GM19239 (cell line): Measurements from ENCODE around the gene BAG1.

ENCODE experiments used
- DNase-seq: peaks from one replicate; pipeline ENCODE4 v3.0.0; 2011; ENCODE audit warnings: low spot score; ENCODE audit not compliant: insufficient read length
- FAIRE-seq: peaks from 2 replicates; lab custom pipeline; 2011; peaks lifted over from hg19 to GRCh38; lab: Jason Lieb, UNC

BAG1 gene

DNA sequence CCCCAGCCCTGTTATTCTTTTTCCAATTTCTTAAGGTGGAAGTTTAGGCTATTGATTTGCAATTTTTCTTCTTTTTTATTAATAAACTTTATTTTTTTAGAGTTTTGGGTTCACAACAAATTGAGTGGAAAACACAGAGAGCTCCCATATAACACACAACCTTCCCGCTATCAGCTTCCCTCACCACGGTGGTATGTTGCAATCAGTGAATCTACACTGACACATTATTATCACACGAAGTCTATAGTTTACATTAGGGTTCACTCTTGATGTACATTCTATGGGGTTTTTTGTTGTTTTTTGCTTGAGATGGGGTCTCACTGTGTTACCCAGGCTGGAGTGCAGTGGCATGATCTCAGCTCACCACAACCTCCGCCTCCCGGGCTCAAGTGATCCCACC lies 21.0 kb upstream of the BAG1 start:
- DNase-seq (no peak), FAIRE-seq (no peak)

DNA sequence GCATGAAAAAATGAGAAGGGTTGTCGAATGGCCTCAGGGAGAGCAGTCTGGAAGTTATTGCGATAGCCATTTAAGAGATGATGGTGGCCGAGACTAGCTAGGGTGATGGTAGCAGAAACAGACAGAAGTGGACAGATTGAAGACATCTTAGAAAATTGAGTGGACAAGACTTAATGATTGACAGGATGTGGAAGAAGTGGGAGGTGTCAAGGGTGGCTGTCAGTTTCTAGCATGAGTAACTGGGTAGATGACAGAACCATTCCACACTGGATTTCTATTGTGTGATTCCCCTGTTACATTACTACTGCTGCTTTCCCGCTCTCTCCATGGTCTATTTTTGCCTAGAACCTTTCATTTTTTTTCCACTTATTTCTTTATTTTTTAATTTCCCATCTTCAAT lies 13.0 kb upstream of the BAG1 start:
- no peak for DNase-seq
- no peak for FAIRE-seq

DNA sequence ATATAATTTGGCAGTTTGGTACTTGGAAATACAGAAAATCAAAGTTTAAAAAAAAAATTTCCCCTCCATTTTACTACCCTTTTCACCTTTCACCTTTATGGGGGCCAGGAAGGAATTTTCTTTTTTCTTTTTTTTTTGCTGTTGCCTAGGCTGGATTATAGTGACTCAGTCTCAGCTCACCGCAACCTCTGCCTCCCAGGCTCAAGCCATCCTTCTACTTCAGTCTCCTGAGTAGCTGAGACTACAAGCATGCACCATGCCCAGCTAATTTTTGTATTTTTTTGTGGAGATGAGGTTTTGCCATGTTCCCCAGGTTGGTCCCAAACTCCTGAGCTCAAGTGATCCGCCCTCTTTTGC lies 9.4 kb upstream of the BAG1 start:
- no peak for DNase-seq
- no peak for FAIRE-seq

DNA sequence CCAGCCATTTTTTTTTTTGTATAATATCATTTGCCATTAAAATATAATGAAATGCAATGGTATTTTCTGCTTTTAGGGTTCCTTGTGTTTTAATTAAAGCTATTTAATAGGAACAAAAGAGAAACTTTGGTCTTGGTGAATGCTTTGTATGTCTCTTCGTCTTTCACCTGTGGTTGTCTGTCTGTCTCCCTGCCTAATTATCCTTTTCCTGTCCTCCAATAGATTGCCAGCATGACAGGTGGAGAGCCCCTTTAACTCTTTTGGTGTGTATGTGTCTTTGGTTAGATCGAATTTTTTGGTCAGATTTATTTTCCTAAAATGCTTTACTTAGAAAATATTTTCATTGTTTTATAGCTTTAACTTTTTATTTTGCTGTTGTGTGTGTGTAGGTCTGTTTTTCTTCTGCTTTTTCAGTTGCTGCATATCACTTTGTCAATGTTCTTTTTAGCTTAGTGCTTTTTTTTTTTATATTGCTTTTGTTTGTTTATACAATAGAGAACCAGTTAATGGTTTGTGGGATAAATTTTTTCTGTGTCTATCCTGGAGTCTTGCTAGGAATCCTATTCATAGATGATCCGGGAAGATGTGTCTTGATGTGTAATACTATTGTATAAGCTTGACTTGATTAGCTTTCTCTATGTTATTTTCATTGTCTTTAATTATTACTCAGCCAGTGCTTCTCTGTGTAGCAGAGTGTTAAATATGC lies 8.9 kb upstream of the BAG1 start:
- FAIRE-seq (no peak), DNase-seq (no peak)

DNA sequence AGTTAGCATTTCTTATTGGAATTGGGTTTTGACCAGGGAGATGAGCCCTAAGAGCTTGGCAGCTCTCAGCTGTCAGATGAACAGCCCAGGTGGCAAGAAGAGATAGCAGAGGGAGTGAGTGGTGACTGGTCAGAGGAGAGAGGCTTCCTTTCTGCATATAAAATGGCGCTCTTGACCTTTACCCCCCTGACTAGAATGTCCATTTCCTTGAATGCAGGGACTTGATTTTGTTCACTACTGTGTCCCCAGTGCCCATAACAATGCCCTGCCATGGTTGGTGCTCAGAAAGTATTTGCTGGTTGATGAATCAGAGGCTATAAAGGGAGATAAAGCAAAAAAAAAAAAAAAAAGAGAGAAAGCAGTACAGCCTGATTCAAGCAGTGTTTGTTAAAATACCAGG lies 7.6 kb upstream of the BAG1 start:
- no peak for FAIRE-seq
- DNase-seq, result no peak

DNA sequence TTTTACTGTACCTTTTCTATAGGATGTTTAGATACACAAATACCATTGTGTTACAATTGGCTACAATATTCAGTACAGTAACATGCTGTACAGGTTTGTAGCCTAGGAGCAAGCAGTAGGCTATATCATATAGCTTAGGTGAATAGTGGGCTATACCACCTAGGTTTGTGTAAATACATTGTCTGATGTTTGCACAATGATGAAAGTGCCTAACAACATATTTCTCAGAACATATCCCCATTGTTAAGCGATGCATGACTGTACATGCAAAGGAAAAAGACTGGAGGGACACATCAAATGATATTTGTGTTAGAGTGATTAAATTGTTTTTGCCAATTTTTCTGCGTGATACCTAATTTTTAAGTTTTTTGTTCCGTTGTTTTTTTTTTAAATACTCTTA lies 5.6 kb upstream of the BAG1 start:
- FAIRE-seq (no peak), DNase-seq (no peak)

DNA sequence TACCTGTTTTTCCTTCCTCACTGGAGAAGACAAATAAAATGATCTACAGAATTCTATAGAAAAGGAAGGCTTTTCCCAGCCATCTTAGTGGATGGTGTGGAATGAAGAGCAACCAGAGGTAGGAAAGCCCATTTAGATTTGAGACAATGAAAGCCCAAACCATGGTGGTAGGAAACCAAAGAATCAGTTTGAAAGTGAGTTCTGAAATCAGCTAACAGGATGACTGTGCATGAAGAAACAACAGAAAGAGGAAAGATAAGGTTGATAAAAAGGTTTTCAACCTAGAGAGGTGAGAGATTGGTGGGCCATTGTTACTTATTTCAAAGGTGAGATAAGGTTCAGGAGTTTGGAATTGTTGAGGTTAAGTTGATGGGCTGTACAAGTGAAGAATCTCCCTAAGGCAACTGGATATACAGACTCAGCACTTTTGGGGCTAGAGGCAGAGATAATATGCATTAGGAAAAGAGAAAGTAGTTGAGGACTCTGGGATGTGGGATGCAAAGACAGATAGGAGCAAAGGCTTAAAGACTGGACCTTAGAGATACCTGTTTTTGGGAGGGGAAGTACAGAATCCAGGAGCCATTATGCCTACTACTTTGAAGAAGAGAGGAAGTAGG lies 2.8 kb upstream of the BAG1 start:
- DNase-seq, result no peak
- FAIRE-seq, result no peak

DNA sequence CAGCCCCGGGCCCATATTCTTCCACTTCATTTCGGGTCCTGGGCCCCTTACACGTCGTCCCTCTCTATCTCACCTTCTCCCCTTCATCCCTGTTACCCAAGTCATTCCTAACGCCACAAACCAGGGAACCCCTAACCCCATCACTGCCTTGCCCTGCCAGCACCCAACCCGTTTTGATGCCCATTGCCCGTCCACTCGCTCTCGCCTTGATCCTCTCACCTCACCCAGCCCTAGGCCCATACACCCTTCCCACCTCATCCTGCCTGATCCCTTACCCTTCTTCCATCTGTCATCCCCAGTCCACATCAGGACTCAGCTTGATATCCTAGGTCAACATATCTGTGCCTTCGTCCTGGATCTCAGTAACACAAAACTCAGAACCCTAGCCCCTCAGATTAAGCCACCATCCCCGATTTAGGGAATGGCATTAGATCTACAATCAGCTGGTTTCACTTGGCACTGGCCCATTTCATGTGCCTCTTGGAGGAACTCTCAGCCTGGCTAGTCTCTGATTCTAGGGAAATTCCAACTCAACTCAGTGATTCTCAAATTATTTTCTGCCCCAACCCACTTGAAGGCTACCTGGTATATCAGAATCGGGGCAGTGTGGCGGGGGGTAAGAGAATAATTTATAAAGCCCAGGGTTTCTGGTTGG lies 830 bp upstream of the BAG1 start:
- no peak for DNase-seq
- peak; percentile 40 for FAIRE-seq

DNA sequence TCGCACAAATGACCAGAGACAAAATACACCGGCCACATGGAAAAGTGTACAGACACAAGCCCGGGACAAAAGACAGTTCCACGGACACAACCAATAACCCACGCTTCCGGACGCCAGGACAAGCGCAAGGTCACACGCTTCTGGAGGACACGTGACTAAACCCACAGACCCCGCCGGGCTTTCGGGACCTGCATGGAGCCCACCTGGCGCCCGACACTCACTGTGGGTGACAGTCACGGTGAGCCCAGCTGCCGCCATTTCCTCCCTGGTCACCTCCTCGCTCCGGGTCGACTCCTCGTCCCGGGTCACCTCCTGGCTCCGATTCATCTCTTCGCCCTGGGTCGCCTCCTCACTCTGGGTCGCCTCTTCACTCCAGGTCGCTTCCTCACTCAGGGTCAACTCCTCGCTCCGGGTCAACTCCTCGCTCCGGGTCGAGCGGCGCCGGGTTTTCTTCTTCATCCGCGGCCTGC lies 470 bp downstream of the BAG1 start:
- DNase-seq, result no peak
- peak; percentile 81 for FAIRE-seq

DNA sequence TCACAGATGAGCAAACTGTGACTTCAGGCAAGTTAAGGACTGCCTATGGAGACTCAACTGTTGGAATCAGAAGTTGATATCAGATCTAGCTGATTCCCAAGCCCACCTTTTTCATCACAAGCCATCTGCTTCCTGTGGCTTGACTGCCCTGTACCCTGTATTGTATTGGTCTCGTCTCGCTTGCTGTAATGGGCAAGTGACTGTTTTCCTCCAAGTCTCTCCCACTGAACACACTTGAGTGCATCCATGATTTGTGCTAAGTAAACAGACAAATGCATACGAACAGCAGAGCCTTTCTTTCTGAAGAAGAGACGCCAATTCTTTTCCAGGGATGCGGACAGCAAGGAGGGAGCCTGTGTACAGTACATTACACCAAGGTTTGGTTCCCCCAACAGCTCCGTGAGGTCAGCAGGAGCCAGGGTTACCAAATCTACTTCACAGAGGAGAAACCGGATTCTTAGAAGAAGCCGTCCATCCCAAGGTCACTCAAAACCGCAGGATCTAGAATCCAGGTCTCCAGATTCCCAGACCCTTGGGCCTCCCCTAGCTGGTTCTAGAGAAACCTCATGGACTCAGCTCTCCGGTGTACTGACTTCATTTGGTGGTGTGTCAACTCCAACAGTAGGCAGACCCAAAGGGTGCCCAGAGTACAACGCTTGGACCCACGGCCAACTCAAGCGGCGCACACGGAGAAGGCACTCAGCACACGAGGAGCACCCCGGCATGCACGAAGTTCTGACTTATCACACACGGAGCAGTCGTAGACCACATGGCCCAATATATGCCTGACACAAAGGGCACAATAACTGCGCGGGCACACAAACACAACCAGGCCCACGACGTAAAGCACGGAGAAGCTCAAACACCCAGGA lies 1.1 kb downstream of the BAG1 start:
- no peak for DNase-seq
- peak; percentile 23 for FAIRE-seq

DNA sequence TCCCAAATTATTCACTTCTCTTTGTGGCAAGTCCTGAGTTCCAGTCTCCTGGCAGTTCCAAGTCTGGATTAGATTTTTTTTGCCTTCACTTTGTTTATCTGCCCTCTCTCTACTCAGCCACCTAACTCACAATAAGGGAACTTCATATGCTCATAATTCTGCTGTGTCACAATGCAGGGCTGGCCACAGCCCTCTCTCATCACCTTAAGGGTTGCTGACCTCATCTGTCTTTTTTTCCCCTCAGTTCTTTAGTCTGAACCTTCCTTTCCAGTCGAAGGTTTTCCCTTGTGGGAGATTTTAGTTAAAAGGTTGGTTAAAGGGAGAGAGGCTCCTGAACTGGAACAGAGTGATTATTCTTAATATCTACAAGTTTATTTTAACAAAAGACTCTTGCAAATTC lies 4.1 kb downstream of the BAG1 start:
- no peak for DNase-seq
- no peak for FAIRE-seq

DNA sequence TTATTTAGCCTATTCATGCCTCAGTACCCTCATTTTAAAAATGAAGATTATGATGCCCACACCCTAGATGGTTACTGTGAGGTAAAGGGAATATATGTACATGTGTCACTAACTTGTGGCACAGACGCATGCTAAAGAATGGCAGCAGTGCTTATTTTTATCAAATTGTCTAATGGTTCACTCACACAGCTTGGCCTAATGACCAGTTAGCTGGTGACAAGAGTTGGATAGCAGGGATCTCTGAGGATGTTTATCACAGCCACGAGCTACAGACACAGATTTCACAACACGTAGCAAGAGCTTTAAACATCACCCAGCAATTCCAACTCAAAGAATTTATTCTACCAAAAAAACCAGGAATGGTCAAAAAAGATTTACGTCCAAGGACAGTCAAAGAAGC lies 7.2 kb downstream of the BAG1 start:
- no peak for FAIRE-seq
- no peak for DNase-seq

DNA sequence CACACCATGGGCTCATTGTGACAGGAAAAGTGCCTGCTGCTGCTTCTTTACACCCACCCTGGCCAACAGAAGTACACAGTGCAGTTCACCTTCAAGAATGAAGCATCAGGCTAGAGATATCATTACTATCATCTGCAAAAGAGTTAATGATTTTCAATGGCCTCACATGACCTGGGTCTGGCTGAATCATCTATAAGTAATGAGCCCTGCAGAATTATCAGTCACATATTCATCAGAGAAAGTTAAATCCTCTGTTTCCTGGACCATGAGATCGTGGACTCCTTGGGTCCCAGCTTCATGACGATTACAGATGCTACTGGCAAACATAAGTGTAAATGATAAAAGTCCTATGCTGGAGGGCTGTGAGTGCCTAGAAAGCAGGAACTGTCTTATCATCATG lies 8.3 kb downstream of the BAG1 start:
- DNase-seq (no peak), FAIRE-seq (no peak)

DNA sequence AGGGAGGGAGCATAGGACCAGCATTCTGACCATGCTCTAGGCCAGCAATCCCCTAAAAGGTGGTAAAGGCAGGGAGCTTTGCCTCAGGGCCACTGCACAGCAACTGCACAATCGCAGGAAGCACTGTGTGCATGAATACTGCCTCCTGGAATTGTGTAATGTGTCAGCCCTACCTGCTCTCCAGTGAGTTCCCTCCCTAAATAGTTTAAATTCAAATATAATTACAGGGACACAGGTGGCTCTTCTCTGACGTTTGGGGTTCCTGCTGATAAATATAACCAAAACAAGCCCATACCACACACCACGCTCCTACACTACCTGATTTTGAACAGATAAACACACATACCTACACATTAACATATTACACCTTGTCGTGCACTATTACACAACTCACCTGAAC lies 9.0 kb downstream of the BAG1 start:
- FAIRE-seq (no peak), DNase-seq (no peak)

DNA sequence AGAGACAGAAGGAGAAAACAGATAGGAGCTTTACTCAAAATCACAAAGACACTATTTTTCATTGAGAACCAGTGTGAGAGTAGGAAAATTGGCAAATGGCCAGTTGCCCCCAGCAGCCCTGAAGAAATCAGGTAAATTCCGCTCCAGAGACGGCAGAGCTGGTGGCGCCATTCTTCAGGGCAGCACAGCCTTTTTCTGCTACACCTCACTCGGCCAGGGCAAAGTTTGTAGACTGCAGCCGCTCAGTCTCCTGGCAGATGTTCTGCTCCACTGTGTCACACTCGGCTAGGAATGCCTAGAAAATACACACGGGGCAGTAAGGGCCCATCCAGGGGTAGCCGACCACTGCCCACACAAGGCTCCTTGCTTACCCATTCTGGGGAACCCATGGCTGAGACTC lies 9.5 kb downstream of the BAG1 start:
- no peak for FAIRE-seq
- no peak for DNase-seq

DNA sequence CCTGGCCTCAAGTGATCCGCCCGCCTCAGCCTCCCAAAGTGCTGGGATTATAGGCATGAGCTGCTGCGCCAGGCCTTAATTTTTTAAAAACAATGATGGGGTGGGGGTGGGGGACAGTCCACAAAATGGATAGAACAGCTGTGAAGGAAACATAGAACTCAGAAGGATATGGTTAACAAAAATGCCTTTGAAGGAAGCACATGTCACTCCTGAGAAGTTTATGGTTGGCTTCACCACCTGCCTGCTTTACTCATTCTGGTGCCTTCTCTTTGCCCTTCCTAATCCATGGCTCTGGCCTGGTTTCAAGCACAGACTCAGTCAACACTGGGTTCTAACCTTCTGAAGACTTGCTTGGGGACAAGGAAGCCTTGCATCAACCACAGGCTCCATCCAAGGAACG lies 10.3 kb downstream of the BAG1 start:
- no peak for DNase-seq
- no peak for FAIRE-seq

DNA sequence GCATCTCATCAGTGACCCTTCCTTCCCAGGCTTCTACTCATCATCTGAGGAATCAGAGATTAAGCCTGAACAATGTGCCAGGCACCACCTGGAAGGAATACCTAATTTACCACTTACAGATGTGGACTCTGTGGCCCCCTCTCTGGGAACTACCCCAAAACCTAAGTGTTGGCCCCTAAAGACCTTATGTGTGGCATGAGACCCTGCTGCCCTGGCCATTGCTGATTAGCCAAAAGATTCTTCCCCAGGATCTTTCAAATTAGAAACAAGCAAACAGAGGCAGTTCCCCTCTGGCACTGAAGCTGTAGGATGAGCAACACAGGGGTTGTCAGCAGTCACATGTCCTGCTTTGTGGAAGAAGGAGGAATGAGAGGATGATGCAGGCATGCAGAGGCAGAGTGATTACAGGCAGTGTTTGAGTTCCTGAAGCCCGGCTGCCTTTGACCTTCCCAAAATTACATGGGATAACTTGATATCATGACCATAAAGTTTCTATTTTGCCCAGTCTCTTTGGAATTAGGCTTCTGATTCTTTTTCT lies 14.0 kb downstream of the BAG1 start:
- DNase-seq (no peak), FAIRE-seq (peak; percentile 39)

DNA sequence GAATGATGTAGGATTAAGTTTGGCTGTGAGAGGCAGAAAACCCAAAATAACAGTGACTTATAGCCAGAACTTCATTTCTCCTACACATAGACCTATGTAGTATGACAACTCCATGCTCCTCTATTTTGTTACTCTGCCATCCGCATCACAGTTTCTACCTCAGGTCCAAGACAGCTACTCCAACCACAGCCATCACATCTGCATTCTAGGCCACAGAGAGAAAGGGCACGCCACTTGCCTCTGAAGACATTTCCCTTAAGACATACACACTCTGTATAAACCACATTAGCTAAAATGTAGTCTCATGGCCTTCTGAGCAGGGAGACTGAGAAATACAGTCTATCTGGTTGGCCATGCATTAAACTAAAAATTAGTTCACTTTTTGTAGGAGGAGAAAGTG lies 14.5 kb downstream of the BAG1 start:
- FAIRE-seq (no peak), DNase-seq (no peak)

DNA sequence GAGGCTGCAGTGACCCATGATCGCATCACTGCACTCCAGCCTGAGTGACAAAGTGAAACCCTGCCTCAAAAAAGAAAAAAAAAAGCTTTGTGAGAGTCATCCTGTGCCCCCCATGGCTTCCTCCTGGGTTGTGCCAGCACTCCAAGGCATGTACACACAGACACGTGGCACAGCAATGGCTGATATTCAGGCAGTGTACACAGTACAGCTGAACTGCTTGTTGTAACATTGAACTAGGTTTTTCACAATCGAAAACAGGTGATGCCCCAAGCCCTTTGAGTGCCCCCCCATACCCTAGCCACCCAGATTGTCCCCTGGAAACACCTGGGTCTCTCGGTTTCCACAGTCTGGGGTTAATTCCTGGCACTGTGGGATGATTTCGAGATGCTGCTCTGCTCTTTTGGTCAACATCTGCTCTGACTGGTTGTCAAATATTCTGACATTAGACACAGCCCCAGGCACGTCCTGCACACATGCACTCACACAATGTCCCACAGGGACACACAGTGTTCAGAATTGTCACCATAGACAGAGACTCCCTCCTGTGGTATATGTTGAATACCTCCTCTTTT lies 15.3 kb downstream of the BAG1 start:
- DNase-seq (no peak), FAIRE-seq (no peak)

DNA sequence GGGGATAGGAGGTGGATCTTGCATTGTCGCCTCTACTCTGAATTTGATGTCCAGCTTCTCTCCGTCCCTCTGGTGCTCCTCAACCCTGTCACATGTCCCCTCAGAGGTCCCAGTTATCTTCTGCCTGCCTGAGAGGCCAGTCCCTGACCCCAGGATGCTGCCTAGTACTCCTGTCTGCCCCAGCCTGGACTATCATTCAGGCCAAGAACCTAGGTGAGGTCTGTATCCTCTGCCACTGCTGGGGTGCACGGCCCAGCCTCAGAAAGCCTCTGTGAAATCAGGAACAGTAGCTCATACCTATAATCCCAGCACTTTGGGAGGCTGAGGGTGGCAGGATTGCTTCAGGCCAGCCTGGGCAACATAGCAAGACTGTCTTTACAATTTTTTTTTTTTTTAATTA lies 15.9 kb downstream of the BAG1 start:
- FAIRE-seq, result no peak

More for the DNA sequence above, 15.9 kb downstream of the BAG1 start:
- DNase-seq, result no peak
